GM18508 (cell line): ENCODE results near the gene DENND1A.

Experiments
- ATAC-seq: cut with Tn5 transposase; IDR thresholded peaks from one replicate; pipeline ENCODE4 v1.9.1; 2021; ENCODE audit warnings: moderate number of reproducible peaks; ENCODE audit not compliant: insufficient read depth, unreplicated experiment

The DENND1A gene

DNA sequence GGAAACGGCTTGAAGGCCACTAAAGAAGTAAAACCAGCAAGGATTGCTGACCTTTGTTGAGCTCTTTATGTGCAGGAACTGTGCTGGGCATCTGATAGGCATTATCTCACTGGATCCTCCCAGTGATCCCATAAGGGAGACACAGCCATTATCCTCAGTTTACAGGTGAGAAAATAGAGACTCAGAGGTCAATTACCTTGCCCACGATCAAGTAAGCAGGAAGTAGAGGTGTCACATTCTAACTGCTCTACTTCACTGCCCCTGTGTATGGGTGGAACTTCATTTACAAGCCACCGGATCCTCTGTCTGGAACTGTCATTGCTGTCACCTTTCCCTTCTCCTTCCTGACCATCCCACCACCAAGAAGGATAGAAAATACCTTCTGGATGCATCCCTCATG, 325.1 kb downstream of the DENND1A start:
- ATAC-seq, result no peak

DNA sequence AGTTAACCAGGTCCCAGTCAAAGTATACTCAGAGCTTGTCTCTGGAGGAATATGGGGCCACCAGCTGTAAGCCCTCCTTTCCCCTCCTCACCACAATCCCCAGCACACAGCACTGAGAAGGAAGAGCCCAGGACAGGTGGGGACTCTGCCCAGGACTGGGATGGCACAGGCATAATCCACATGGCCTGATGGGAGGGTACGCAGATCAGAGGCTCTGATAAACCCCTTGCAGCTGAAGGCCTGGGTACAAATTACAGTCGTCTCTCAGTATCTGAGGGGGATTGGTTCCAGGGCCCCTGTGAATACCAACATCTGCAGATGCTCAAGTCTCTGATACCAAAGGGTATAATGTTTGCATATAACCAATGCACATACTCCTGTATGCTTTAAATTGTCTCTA, 328.1 kb downstream of the DENND1A start:
- no peak for ATAC-seq

DNA sequence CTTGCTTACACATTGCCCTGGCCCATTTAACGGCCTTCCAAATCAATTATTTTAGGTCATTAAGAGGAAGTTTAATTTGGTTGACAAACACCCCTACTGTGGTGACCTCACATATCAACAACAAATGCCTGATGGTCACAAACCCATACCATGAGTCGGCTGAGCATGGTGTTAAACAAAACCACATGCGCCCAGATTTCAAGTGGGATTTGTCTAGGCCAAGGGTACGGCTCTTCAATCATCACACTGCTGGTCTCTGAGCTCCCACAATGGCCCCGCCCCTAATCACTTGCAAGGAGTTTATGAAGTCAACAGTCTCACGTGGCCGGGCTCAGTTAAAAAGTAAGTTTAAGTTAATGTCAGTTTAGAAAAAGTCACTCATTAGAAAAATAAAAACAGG, 330.1 kb downstream of the DENND1A start:
- no peak for ATAC-seq

DNA sequence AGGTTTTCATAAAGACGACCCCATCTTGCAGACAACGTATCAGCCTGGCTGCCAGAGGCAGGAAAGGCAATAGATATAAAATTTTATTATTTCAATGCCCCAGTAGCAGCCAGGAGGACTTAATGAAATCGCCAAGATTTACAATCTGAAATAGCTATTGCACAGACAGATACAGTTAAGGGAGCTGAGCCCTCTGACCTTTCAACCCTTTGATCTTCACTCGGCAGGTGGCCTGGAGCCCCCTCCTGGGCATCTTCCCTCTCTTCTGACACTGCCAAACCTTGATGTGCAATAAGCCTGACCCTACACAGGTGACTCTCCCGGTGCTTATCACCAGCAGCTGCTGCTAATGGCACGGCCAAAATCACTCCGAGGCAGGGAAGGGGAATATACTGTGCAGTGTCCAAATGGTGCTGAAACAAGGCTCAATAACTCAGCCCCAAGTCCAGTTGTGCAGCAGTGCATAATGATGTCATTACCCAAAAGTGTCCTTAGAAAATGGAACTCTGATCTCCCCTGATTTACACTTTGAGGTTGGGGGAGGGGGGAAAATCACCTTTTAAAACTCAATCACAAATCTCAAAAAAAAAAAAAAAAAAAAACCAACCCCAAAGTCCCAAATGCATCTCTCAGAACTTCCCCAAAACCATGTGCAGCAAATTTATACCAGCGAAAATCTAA, 331.9 kb downstream of the DENND1A start:
- ATAC-seq, result no peak

DNA sequence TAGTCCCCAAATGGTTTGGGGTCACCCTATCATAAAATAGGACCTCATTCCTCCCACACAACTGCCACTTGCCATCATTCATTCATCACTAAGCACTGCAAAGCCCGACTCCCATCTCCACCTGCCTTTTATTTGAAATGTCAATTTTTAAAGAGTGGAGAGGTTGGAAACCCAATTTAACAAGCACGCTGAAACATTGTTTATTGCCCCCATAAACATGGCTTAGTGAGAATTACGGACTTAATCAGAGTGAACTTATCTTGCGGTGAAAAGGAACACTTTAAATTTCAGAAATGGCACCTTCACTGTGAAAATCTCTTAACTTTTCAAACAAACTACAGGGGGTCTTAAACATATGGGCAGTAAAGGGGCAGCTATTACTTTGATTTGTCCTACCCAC, 332.9 kb downstream of the DENND1A start:
- no peak for ATAC-seq

DNA sequence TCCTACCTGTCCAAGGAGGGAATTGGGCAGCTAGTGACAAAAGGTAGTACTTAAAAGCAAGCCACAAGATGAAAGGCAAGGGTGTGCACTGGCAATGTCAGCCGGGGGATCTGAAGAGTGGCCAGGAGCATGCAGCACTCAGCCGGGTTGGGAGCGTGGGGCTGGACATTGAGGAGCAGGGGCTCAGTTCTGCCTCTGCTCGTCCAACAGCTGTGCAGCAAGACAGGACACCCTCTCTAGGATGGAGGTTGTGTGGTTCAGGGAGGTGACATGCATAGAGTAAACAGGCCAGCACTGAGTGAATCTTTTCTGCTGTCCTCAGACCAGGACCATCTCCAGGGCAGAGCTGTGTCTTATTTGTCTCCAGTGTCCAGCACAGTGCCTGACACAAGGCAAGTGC, 338.6 kb downstream of the DENND1A start:
- ATAC-seq, result no peak

DNA sequence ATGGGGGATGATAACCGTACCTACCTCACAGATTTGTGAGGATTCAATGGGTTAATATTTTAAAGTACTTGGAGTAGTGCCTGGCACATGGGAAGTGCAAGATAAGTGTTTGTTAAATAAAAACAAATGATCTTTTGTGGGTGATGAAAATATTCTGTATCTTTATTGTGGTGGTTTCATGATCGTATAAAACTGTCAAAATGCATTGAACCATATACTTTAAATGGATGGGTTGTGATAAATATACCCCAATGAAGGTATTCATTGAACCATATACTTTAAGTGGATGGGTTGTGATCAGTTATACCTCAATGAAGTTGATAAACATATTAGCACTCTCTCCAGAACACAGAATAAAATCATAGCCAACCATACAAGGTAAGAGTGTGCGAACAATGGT, 339.4 kb downstream of the DENND1A start:
- no peak for ATAC-seq

DNA sequence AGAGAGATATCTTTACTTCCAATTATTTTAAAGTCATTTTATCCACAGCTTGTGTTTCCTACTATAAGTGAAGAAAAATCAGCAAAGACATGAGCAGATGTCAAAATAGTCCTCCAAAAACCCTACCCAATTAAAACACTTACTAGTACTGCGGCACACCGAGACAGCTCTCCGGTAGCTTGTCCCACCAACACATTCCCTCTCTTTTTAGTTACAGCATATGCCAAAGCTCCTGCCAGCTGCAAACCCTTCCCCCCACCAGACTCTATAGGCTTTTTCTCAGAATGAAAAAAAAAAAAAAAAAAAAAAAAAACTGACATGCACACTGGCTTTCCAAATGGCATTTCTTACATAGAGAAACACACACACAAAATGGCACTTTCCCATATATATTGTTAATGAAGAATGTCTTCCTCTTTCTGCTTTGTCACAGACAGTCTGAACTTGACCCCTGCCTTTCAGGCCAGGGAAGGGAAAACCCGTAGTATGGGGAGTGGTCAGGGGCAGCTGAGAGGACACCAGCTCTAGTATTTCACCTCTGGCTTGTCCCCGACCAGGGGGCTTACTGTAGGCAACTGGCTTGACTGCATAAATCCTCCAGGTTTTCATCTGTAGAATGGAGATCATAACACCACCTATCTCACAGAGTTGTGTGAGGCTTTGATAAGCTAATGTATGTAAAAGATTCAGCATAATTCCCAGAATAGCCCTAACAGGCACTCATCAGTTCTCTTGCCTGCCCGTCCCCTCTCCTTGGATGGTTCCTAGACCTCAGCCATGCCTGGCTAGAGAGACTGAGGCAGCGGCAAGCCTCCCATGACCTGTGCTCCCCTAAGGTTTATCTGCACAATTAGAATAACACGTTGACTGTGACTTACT, 340.3 kb downstream of the DENND1A start:
- no peak for ATAC-seq

DNA sequence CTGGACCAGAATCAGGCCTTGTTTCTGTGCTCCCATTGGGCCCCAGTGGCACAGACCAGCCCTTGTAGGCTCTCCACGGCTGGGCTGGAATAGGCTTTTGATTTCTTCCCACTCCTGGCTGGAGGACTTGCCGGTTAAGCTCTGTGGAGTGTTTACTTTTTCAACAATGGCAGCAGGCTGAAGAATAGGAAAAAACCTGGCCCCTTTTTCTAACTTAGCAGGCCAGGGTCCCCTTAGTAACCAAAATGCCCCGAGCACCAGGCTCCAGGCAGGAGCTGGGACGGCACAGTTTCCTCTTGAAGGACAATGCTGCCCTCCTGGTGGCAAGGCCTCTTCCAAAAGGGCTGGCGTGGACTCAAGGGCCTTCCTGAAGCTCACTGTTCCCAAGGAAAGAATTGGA, 343.7 kb downstream of the DENND1A start:
- no peak for ATAC-seq

DNA sequence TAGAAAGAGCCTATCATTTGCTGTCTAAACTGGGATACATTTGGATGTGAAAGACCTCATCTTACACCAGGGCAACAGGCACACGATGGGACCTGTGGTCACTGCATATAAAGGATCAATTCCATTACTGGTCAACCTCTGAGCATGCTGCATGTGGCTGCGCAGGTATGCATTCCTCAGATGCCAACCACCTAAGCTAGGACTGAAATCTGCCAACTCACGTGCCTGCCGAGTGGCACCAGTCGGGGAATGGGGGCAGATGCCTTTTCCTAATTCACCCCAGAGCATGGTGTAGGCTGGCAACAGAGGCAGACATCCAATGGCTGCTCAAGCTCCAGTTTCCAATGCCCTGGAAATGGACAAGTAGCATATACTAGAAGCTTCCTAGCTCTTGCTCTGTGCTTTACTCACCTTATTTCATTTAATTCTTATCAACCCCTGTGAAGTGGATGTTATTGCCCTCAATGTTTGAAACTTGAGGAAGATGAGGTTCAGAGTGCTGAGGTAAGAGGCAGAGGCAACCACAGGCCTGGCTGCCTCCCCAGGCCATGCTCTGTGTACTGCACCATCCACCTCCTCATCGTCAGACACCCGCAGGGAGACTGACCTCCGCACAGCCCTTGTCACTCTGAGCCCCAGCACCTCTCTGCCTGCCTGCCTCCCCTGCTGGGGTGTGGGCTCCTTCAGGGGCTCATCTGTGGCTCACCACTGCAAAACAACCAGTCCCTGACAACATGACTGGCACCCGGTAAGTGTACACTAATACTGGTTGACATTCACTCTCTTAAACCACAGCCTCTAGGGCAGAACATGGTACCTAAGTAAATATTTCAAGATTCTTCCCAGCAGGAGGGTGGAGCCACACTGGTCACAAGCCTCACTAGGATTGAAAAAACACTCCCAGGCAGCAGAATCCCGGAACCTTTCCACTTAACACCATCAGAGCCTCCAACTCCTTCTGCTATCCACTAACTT, 345.4 kb downstream of the DENND1A start:
- no peak for ATAC-seq

DNA sequence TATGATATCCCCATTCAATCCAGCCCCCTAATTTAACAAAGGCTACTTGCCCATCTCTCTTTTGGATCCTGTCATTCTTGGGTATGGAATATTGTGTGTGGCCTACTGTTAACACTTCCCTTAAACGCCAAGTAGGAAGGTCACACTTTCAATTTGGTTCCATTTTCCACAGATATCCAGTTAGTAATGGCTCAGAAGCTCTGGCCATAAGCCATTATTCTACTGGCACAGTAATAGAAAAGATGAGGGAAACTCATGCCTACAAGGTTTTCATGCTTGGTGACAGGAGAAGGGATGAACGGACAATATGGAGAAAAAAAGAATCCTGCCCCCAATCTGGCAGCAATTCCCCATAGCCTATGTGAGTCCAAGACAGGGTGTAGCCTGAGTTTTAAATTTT, 346.3 kb downstream of the DENND1A start:
- no peak for ATAC-seq

DNA sequence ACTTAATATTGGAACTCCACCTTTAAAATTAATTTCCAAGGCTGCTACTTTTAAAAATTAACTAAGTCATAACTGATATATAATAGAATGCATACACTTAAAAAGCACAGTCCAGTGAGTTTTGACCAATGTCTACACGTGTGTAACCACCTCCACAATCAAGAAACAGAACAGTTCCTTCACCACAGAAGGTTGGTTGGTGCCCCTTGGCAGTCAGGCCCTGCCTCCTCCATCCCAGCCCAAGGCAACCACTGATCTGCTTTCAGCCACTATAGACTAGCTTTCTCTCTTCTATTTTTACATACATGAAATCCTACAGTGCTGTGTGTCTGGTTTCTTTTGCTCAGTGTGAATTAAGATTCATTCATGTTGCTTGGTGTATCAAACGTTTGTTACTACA, 358.7 kb downstream of the DENND1A start:
- ATAC-seq, result no peak

DNA sequence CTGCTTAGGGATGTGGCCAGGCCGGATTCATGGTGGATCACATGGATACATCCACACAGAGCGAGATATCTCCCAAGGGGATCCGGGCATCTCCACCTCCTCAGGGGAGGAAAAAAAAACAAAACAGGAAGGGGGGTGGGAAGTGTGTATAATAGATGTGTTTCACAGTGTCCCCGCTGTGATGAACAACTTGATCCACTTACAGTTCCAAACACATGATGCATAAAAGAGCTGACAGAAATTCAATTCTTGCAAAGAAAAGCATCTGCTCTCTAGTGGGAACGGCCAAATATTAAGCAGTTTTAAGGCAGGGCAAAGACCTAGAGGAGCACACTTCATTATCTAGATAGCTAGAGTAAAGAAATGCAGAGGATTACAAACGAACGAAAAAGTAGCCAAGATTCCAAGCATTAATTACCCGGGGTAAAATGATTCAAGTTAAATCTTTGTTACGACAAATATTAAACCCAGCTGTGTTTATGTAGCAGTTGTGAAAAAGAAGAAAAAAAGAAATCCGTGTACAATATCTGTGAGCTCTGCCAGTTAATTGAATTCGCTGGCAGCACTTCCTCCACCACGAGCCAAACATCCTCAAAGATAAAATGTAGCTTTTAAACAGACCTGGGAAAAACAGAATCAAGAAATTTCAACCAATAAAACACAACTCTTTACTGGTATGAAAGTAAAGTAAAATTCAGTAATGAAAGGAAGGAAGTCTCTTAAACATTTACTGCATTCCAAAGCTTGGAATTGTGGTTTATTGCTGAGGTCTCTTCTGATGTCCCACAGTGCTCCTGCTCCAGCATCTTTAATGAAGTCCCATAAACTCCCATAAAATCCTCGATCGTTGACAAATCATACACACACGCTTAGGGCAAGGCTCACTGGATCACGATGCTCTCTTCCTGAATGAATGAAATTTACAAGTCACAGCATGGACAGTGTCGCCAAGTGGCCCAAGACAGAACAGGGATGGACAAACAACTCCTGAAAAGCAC, 360.9 kb downstream of the DENND1A start:
- no peak for ATAC-seq

DNA sequence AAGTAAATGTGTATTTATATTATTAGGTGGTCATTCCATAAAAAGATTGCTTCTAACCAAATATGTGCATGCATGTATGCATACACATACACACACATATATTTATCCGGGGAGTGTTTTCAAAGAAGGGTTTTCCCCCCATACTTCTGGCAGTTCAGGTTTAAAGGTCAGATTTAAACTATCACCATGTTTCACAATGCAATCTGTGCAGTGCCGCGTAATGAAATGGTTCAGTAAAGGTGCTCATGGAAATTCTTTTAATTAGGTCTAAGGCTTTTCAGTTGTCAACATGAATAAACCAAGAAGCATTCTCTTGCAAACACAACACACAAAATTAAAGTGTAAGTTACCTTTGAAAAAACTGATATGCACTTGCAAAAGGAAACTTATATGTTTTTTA, 362.9 kb downstream of the DENND1A start:
- no peak for ATAC-seq

DNA sequence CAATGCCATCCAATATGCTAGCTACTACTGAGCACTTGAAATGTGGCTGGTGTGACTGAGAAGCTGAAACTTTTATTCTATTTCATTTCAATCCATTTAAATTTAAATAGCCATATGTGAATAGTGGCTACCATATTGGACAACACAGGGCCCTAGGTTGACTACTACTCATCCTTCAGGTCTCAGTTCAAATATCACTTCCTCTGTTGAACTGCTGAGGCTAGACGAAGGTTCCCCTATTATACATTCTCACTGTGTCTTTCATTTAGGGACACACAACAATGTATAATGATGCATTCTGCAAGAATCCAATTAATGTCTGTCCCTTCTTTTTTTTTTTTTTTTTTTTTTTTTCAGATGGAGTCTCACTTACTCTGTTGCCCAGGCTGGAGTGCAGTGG, 365.3 kb downstream of the DENND1A start:
- no peak for ATAC-seq

DNA sequence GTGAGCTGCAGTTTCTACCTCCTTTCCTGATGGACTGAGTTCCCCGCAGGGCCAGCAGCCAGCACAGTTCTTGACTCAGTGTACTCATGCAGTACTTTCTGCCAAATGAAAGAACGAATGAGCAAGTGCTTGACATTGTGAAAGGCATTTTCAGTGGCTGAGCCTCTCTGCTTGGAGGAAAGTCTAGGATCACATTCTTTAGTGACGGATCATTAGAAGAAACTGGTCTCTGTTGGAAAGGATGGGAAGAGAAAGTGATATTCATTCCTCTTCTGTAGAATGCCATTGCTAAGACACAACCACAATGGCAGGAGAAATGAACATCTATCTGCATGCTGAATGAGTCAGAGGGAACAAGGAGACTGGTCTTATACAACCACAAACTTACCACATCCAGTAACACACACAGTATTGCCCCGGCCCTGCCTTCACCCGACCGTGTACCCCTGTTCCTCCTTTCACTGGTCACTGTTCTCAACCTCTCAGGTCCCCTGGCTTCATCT, 367.0 kb downstream of the DENND1A start:
- peak; percentile 48 for ATAC-seq

DNA sequence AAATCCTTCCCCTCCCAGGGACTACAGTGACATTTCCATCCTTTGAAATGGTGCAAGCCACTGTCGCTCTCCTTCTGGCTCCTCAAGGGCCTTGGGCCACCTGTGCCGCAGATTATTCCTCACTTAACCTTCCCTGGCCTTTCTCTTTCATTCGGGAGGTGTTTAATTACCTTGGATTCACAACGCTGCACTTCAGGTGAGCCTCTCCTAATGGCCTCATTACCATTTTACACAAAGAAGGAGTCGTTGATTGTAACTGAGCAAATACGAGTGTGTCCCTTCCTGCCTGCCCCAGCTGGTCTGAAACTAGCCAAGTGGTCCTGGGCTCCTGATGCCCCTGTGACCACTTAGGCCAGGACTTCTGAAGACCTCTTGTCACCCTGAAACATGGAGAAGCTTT, 368.9 kb downstream of the DENND1A start:
- no peak for ATAC-seq

DNA sequence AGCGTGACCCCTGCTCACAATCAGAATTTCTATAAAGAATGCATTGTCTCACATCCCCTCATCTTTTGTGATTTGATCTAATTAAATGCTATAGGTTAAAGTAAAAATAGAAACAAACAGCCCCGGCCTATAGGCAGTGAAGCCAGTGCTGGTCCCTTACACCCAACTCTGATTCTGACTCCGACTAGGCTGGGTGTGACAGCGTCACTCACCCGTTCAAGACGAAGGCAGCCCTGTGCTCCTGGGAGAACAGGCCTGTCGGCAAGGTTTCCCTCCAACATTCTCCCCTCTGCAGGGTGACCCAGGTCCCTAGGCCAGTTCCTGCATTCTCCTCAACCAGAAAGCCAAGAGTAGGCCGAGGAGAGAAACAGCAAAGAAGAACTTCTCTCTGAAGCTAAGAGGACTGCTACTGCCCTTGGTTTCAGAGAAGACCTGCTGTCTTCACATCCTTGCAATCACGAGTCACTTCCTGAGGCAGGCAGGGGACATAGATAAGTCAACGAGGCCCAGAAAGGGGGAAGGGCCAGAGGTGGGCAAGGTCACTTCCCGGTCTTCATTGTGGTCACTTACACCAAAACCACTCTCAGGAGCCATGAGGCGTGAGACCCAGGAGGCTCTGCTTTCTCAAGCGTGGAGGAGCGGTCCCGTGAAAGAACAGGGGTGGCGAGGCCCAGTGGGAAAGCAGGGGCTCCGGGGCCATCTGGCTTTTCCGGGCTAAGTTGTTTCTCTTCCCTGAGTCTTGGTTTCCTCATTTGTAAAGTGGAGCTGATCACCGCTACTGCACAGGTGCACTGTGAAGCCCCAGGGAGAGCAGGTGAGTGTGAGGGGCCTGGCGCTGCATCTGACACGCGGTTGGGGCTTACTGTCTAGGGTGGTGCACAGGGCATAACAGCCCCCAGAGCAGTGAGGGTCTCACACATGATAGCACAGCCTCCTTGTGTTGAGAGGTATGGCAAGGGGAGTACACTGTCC, 373.2 kb downstream of the DENND1A start:
- ATAC-seq, result no peak
